GM19324 (cell line): Measurements from ENCODE around the gene SDR42E2.

Source experiments
- ATAC-seq: cut with Tn5 transposase; IDR thresholded peaks from one replicate; pipeline ENCODE4 v1.9.1; 2021; ENCODE audit warnings: mild to moderate bottlenecking, moderate library complexity; ENCODE audit not compliant: unreplicated experiment, low FRiP score

Gene SDR42E2

GRCh38 chr16:22235839-22236745 lies 73.8 kb downstream of the SDR42E2 start:
- no peak for ATAC-seq

GRCh38 chr16:22239131-22239805 lies 77.0 kb downstream of the SDR42E2 start:
- no peak for ATAC-seq

- ATAC-seq = no peak
Observed at GRCh38 chr16:22240023-22240710, 77.9 kb downstream of the SDR42E2 start.
